NCI-H82 treated with DMSO at 0.1 percent for 48 hours (cell line): Measurements from ENCODE around the gene RASSF7.

Experiments
- DNase-seq: peaks from one replicate; lab custom pipeline; 2025; ENCODE audit not compliant: unreplicated experiment; lab: John Stamatoyannopoulos, UW

RASSF7 gene

GRCh38 chr11:551131-551530, 9.6 kb upstream of the RASSF7 start:
- DNase-seq, result no peak

- DNase-seq, result no peak
Observed at GRCh38 chr11:551596-551995, 9.2 kb upstream of the RASSF7 start.

- no peak for DNase-seq
Observed at GRCh38 chr11:553083-553987, 7.4 kb upstream of the RASSF7 start.

- DNase-seq, result no peak
Observed at GRCh38 chr11:553988-554340, 6.8 kb upstream of the RASSF7 start.

- DNase-seq, result peak; percentile 47
Observed at GRCh38 chr11:554428-555226, 6.1 kb upstream of the RASSF7 start.

- DNase-seq, result no peak
Observed at GRCh38 chr11:555227-555779, 5.5 kb upstream of the RASSF7 start.

- no peak for DNase-seq
Observed at GRCh38 chr11:555780-556661, 4.7 kb upstream of the RASSF7 start.

- DNase-seq, result no peak
Observed at GRCh38 chr11:556662-557256, 4.0 kb upstream of the RASSF7 start.

GRCh38 chr11:557328-558132, 3.2 kb upstream of the RASSF7 start:
- no peak for DNase-seq

GRCh38 chr11:558503-558902, 2.3 kb upstream of the RASSF7 start:
- no peak for DNase-seq

GRCh38 chr11:559020-559620, 1.6 kb upstream of the RASSF7 start:
- DNase-seq, result no peak

GRCh38 chr11:559712-560304, 962 bp upstream of the RASSF7 start:
- DNase-seq, result no peak

- DNase-seq, result no peak
Observed at GRCh38 chr11:561148-562003, 606 bp downstream of the RASSF7 start.

GRCh38 chr11:562046-562645, 1.4 kb downstream of the RASSF7 start:
- no peak for DNase-seq

GRCh38 chr11:563066-563811, 2.5 kb downstream of the RASSF7 start:
- no peak for DNase-seq

- DNase-seq, result no peak
Observed at GRCh38 chr11:563812-564578, 3.2 kb downstream of the RASSF7 start.
